Stimulated activated CD8-positive, alpha-beta memory T cell treated with anti-CD3 and anti-CD28 coated beads, Interleukin-4, amount 100 ng/mL, for 48 hours (primary cell): ENCODE measurements around the gene ACSBG1.
A peak's percentile ranks its signal among the peaks of the same experiment; 100 is the strongest.
"Not testable (repeated sequence)": the region's sequence is repeated elsewhere in the genome, so short reads cannot be mapped to it uniquely, and the experiment has no call there.

Experiments
- DNase-seq: peaks from one replicate; pipeline ENCODE4 v3.0.0-alpha.2; 2020

ACSBG1 gene

DNA sequence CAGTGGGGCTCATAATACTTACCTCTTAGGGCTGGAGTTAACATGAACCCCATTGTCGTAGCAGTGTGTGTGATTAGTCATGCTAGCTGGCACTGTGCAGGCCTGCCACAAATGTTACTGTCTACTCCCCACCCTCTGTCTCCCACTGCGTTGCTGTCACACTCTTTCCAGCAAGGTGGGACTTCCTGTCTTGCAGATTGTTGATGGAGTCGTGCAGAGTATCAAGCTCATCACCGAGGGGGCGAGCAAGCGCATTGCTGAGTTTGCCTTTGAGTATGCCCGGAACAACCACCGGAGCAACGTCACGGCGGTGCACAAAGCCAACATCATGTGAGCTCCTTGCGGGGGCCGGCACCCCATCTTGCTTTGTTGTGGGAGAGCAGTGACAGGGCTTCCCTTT, 72.3 kb downstream of the ACSBG1 start:
- peak; percentile 35 for DNase-seq

- no peak for DNase-seq
Measured at GRCh38 chr15:78159395-78159794, 75.0 kb downstream of the ACSBG1 start.

DNA sequence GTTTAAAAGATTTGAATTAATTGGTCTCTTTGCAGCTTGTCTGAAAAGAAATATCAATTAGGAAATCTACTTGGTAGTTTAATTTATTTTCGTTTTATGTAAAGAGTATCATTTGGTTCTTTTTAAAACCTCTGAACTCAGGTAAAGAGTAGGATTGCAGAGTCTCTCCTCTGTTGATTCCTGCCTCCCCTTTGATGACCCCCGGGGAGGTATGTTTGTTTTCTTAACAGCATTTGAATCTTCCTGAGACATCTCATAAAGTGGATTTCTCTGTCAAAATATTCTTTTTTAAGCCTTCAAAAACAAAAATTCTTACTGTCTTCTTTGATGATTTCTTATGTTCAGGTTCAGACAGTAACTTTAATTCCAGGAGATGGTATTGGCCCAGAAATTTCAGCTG, 77.2 kb downstream of the ACSBG1 start:
- no peak for DNase-seq

DNA sequence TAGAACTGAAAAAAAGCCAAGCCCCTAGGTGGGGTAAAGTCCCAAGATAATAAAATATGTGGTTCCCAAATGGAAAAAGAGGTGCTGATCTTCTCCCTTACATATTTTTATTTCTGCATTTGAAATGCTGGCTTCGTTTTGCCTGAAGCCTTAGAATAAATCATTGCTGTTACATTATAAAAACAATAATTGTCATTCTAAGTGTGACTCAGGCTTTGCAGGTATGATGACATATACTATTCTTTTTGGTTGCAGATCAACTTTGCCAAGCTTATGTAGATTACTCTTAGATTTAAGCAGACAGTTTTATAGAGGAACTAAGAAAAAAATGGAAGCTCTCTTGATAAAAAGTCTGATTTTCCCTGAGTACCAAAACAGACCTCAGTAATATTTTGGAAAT, 77.7 kb downstream of the ACSBG1 start:
- no peak for DNase-seq

DNA sequence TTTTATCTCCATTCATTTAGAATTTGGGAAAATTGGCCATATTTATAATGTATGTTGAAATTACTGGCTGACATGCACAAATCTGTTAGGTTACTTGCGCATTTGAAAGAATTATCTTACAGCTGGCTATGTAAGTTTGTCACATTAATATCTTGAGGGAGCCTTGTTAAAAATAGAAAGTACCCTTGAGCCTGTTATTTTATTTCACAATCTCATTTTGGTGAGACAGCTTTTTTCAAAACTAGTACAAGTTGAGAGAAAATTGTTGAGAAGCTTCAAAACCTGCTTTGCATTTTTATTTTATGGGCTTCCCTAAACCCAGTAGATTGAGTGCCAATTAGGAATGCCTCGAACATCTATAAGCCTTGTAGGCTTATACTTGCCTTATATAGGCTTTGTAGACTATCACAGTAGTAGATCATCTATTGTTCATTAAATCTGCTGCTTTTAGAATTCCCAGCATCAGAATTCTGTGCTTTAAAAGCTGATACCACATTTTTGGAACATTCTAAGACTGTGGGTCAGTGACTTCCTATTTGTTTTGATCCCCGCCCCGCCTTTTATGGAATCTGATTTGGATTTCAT, 78.9 kb downstream of the ACSBG1 start:
- no peak for DNase-seq

- DNase-seq: no peak
Measured at GRCh38 chr15:78154955-78155354, 79.4 kb downstream of the ACSBG1 start.

GRCh38 chr15:78151075-78151474, 83.3 kb downstream of the ACSBG1 start:
- DNase-seq: not testable (repeated sequence)

- no peak for DNase-seq
Measured at GRCh38 chr15:78149805-78150751, 84.3 kb downstream of the ACSBG1 start.

GRCh38 chr15:78149068-78149804, 85.1 kb downstream of the ACSBG1 start, which contains the start of gene IDH3A:
Gene IDH3A (plus strand): TSS chr15:78149362. CDS start chr15:78149404, 42 bp downstream.
- DNase-seq: peak; percentile 100

DNA sequence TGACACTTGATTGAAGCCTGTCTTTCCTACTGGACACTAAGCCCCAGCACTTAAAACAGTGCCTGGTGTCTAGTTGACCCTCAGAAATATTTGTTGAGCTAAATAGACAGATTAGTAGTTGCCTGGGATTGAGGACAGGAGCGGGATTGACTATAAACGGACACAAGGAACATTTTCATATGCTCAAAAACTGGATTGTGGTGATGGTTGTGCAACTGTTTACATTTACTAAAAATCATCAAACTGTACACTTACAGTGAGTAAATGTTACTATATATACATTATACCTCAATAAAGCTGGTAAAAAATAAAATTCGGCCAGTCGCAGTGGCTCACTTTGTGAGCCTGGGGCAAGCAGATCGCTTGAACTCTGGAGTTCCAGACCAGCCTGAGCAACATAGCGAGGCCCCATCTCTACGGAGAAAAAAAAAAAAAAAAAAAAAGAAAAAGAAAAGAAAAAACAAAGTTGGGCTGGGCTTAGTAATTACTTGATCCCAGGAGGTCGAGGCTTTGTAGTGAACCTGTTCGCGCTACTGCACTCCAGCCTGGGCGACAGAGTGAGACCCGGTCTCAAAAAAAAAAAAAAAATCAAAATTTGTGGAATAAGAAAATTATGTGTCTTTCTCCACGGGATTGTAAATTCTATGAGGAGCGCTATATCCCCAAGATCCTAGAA, 85.8 kb downstream of the ACSBG1 start:
- DNase-seq: no peak

DNA sequence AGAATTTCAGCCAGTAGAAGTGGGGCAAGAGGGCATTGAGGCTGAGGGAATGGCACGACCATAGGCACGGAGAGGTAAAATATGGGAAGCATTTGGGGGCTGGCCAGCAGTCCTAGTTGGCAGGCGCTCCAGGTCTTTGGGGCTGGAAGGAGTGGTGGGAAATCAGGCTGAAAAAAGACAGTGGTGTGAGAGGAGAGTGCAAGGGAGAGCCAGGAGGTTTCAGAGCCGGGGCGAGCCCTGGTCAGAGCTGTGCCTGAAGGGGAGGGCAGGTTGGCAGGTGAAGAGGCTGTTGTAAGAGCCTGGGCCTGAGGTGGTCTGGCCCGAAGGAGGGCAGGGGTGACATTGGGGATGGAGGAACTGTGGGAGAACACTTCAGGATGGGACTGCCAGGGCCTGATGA, 86.8 kb downstream of the ACSBG1 start:
- no peak for DNase-seq

- no peak for DNase-seq
Measured at GRCh38 chr15:78146425-78147154, 87.8 kb downstream of the ACSBG1 start.

- DNase-seq: no peak
Measured at GRCh38 chr15:78142332-78142731, 92.0 kb downstream of the ACSBG1 start.

DNA sequence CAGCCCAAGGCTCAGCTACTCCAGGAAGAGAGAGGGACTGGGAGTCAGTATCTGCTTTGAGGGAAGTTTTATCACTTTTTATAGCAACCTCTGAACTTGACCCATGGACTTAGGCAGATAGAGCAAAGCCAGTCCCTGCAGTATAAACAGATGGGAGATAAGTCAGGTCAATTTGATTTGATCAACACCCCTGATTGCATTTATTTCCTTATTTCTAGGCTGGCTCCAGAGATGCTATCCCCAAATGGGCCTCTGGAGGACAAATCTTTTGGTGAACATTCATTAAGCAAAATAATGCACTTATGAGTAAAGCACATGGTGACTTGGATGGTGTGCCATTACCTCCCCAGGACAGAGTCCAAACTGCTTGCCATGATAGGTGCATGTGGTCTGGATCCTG, 94.1 kb downstream of the ACSBG1 start:
- no peak for DNase-seq

GRCh38 chr15:78139578-78139977, 94.8 kb downstream of the ACSBG1 start:
- no peak for DNase-seq

DNA sequence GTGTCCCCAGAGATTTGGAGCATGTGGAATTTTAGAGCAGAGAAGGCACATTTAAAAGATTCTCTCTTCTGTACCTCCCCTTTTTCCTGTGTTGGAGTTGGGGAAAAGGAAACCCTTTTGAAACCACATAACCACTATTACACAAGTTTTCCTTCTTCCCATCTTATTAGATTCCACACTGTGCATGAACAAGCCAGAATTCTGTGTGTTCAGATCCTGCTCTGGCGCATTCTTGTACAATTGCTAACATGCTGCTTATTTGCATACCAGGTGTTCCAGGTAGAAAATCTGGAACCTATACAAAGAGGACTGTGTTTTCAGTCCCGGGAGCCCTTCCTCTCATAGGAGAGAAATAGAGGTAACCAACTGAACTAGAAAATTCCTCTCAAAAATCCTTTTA, 100.6 kb downstream of the ACSBG1 start:
- DNase-seq: no peak

DNA sequence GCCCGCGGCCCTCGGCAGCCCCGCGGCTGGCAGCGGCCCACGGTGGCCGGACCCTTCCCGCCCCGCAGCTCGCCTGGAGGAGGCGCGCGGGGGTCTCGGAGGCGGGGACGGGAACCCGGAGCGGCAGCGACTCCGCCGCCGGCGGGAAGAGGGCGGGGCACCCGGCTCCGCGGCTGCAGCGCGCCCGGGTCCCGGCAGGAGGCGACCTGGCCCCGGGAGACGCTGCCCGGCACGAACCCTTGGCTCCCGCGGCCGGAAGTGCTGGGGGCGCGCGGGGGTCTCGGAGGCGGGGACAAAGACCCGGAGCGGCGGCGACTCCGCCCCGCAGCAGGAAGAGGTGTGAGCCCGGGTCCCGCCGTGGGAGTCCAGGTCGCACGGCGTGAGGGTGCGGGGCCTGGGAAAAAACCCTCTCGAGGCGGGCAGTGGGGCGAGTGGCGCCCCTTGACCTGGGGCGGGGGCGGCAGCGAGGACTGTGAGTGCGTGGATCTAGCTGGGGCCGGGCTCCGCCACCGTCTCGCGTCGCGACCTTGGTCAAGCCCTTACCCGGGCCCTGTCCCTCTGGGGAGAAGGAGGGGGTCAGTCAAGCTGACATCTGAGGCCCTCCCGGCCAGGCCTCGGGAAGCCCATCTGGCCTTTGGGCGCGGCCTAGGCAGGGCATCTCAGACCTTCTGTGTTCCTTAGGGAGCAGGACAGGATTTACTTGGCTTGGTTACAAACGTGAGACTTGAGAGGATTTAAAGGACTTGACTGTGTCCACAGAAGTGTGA, 102.9 kb downstream of the ACSBG1 start, which contains the start of gene CIB2:
Gene CIB2 (minus strand): TSS at position 151 of the 767 bp plus-strand sequence. CDS start 230 bp downstream, outside the sequence.
- DNase-seq: peak; percentile 83

DNA sequence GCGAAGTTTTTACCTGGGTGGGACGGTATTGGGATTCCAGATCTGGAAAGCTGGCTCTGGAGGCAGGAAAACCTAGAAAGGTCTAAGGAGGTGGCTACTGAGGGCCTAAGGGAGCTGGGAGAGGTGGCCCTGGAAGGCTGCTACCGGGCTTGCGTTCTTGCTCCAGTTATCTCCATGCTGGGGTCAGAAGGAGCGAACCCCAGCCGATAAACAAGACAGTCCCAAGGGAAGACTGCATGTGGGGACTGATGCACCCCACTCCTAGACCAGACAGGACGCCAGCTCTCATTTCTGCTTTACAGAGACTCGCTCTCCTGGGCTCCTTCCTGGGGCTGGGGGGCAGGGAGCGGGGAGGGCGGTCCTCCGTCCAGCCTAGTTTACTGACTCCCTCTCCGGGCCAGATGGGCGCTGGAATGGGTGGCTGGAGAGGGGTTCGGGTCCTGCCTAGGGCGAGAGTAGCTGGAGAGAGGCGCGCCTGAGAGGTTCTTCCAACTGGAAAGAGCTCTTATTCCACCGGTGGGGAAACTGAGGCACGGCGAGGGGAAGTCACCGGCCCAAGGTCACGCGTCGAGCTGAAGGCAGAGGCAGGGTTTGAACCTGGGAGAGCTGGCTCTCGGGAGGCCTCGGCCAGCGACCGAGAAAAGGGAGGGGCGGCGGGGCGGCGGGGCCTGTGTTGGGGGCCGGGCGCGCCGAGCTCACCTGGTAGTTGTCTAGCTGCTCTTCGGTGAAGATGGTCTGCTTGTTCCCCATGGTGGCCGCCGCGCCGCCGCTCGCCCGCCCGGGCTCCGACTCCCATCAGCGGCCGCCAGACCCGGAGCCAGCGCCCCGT, 103.7 kb downstream of the ACSBG1 start:
- peak; percentile 60 for DNase-seq

DNA sequence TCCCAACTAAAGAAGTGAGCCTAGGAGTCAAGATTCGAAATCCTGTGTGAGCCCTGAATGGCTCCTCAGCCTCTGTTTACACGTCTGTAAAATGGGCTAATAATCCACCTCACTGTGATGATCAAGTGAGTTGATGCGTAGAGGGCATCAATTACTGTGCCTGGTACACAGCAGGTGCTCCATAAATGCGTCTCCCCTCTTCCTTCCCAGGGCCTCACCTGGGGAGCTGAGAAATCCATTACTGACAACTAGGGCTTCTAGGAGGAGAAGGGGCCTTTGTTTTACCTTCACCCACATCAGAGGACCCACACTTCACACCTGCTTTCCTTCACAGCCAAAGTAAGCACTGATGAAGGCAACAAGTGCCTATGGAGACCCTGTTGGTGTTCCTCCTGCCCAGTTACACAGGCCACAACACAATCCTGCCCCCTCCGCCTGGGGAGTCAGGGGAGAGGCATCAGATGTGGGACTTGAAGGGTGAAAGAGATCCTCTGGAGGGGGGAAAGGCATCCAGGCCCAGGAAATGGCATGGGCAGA, 104.5 kb downstream of the ACSBG1 start:
- DNase-seq: no peak
